Stomach (tissue), 9 donors: ENCODE measurements around the gene SH3BP4. TPM values are rescaled to one million over a fixed set of nuclear protein-coding genes. Genes with fewer than 3 reads are reported as not detected.

Experiments used
- DNase-seq, 2 donors: peaks; one replicate each; pipeline versions ENCODE4 v3.0.0 to v3.0.0-alpha.2; 2013 to 2019
- H3K27ac ChIP-seq, 5 donors: fragments of 200-600 bp in 4 of 5; sonication (generic) in 4 of 5; one replicate each; pipeline ENCODE4 v1.5.1; 2013 to 2019; ENCODE audit warnings: mild to moderate bottlenecking in 1 of 5, moderate library complexity in 1 of 5
- H3K27me3 ChIP-seq, 3 donors: fragments of 200-600 bp; sonication (generic); one replicate each; pipeline ENCODE4 v1.5.1; 2017 to 2019; ENCODE audit warnings: mixed run types in 1 of 3
- H3K36me3 ChIP-seq, 4 donors: fragments of 200-600 bp; sonication (generic); 1 replicate in 3 of 4; 2 replicates in 1 of 4; pipeline ENCODE4 v1.5.1; 2016 to 2019
- H3K4me1 ChIP-seq, 4 donors: fragments of 200-600 bp; sonication (generic); one replicate each; pipeline ENCODE4 v1.5.1; 2016 to 2019
- H3K4me3 ChIP-seq, 4 donors: fragments of 200-600 bp; sonication (generic) in 3 of 4; one replicate each; pipeline ENCODE4 v1.5.1; 2016 to 2019; ENCODE audit warnings: mild to moderate bottlenecking in 1 of 4
- H3K9me3 ChIP-seq, 4 donors: fragments of 200-600 bp; sonication (generic); one replicate each; pipeline ENCODE4 v1.5.1; 2016 to 2019
- CTCF ChIP-seq, 7 experiments: fragments of 450-650 bp in 4 of 7; fragments of 200-600 bp in 3 of 7; sonication (generic) in 3 of 7; IDR thresholded peaks; one replicate each; pipeline ENCODE4 v1.5.1; 2016 to 2019; ENCODE audit warnings: antibody characterized with exemption in 7 of 7, control low read depth in 2 of 7, mild to moderate bottlenecking in 1 of 7
- EP300 ChIP-seq: sonication (generic); formaldehyde crosslinking; IDR thresholded peaks from one replicate; pipeline ENCODE4 v1.6.1; 2017; ENCODE audit warnings: antibody characterized with exemption
- POLR2A ChIP-seq, 4 donors: fragments of 450-650 bp; IDR thresholded peaks; one replicate each; pipeline ENCODE4 v1.6.1; 2016; ENCODE audit warnings: antibody characterized with exemption in 4 of 4, control low read depth in 2 of 4, mild to moderate bottlenecking in 1 of 4, moderate library complexity in 1 of 4
- POLR2AphosphoS5 ChIP-seq, 3 donors: sonication (generic); formaldehyde crosslinking; IDR thresholded peaks; one replicate each; pipeline ENCODE4 v1.6.1; 2016; ENCODE audit warnings: antibody characterized with exemption in 3 of 3
- WGBS, 5 donors: extraction: QIAGEN DNeasy Blood & Tissue Kit in 3 of 5; methylation state at CpG; one replicate each; pipeline versions ENCODE4 v1.1.5 to v1.1.7; 2013 to 2018; 5-methylcytosine and 5-hydroxymethylcytosine counted together
- intact Hi-C: fragments of 100-400 bp; cut with DNase I; formaldehyde crosslinking; loops from one replicate; pipeline ENCODE4 v1.15.1; 2023; ENCODE audit warnings: low total_unique reads
- polyA plus RNA-seq, 3 donors: library from polyadenylated mRNA; stranded (reverse); fragments of 200-250 nt; gene quantifications; one replicate each; pipeline ENCODE4 v1.2.3, GENCODE V29; 2013
- total RNA-seq, 5 donors: library from RNA; depleted of rRNA; stranded (reverse); fragments of >200 nt; gene quantifications; one replicate each; pipeline versions ENCODE4 v1.1.0 to v1.2.3, GENCODE V29; 2014 to 2016
- donor health status: healthy with polysubstance abuse.
- donor health status: Bipolar disorder and iron deficiency.
- donor health status: healthy.

SH3BP4 gene
- total and polyA plus RNA-seq, 8 donors: 10.2 to 54.0 (median 18.8) TPM

GRCh38 chr2:235045336-235045972, 93.6 kb downstream of the SH3BP4 start:
- Histone ChIP-seq H3K9me3 (no peaks in the 10 kb centered on the region), H3K36me3 (peaks cover 23 to 42% (median 39%) of the 10 kb centered on the region in 4 donors), H3K27me3 (no peaks in the 10 kb centered on the region), H3K4me1 (peaks cover 38 to 65% (median 52%) of the 10 kb centered on the region in 4 donors), H3K4me3 (no peak overlapping the region), H3K27ac (peak overlapping the region; percentile 6 to 78 (median 74))
- peak; percentile 60 to 68 for DNase-seq
- intact Hi-C loops: loop anchor here (10.0 kb wide), 1 partner anchor 91 kb away; the partner anchor contains the start of gene SH3BP4
- 42 to 73% (median 52%) methylated on average over 15 of the region's 15 CpGs for WGBS, 5 donors
- TF ChIP-seq POLR2AphosphoS5 (IDR thresholded peaks at IDR 0.05) (no peak), POLR2A (IDR thresholded peaks at IDR 0.05) (no peak), CTCF (IDR thresholded peaks at IDR 0.05) (no peak), EP300 (no peak)

GRCh38 chr2:235045973-235046343, 94.1 kb downstream of the SH3BP4 start:
- intact Hi-C loops: loop anchor here (10.0 kb wide), 1 partner anchor 91 kb away; the partner anchor contains the start of gene SH3BP4
- Histone ChIP-seq H3K4me3 (no peak overlapping the region), H3K9me3 (no peaks in the 10 kb centered on the region), H3K4me1 (peaks cover 43 to 70% (median 57%) of the 10 kb centered on the region in 4 donors), H3K27ac (peak overlapping the region; percentile 6 to 78 (median 74)), H3K27me3 (no peaks in the 10 kb centered on the region), H3K36me3 (peaks cover 21 to 37% (median 34%) of the 10 kb centered on the region in 4 donors)
- no peak for TF ChIP-seq CTCF (IDR thresholded peaks at IDR 0.05)
- TF ChIP-seq EP300: no peak
- no peak for TF ChIP-seq POLR2AphosphoS5 (IDR thresholded peaks at IDR 0.05)
- TF ChIP-seq POLR2A (IDR thresholded peaks at IDR 0.05): no peak
- 79 to 85% (median 82%) methylated on average over 9 of the region's 9 CpGs for WGBS, 5 donors
- no peak for DNase-seq

- TF ChIP-seq EP300: no peak
- no peak for TF ChIP-seq CTCF (IDR thresholded peaks at IDR 0.05)
- no peak for TF ChIP-seq POLR2AphosphoS5 (IDR thresholded peaks at IDR 0.05)
- peaks cover 15 to 31% (median 28%) of the 10 kb centered on the region in 4 donors for H3K36me3 ChIP-seq
- H3K27me3 ChIP-seq: no peaks in the 10 kb centered on the region
- H3K9me3 ChIP-seq: no peaks in the 10 kb centered on the region
- H3K4me3 ChIP-seq: no peak overlapping the region
- WGBS, 5 donors: 84 to 93% (median 91%) methylated on average over 5 of the region's 5 CpGs
- peaks cover 49 to 76% (median 63%) of the 10 kb centered on the region in 4 donors for H3K4me1 ChIP-seq
- intact Hi-C loops: loop anchor here (10.0 kb wide), 1 partner anchor 92 kb away; the partner anchor contains the start of gene SH3BP4
- DNase-seq: no peak
- H3K27ac ChIP-seq: peak overlapping the region in 2 of 5 donors; percentile 76 to 86
These were observed 94.8 kb downstream of the SH3BP4 start for GRCh38 chr2:235046589-235046988.

- Histone ChIP-seq H3K36me3 (peaks cover 6 to 29% (median 22%) of the 10 kb centered on the region in 4 donors), H3K27ac (peak overlapping the region; percentile 32 to 86 (median 78))
- intact Hi-C loops: loop anchor here (10.0 kb wide), 1 partner anchor 93 kb away; the partner anchor contains the start of gene SH3BP4
These were observed 95.6 kb downstream of the SH3BP4 start for GRCh38 chr2:235047171-235048160.

More at GRCh38 chr2:235047171-235048160, 95.6 kb downstream of the SH3BP4 start:
- no peak for DNase-seq
- no peaks in the 10 kb centered on the region for H3K9me3 ChIP-seq
- no peak for TF ChIP-seq POLR2A (IDR thresholded peaks at IDR 0.05)
- no peak for TF ChIP-seq CTCF (IDR thresholded peaks at IDR 0.05)
- TF ChIP-seq EP300: no peak
- no peak for TF ChIP-seq POLR2AphosphoS5 (IDR thresholded peaks at IDR 0.05)
- peaks cover 51 to 84% (median 66%) of the 10 kb centered on the region in 4 donors for H3K4me1 ChIP-seq
- 89 to 95% (median 92%) methylated on average over 24 of the region's 24 CpGs for WGBS, 5 donors
- no peak overlapping the region for H3K4me3 ChIP-seq
- H3K27me3 ChIP-seq: no peaks in the 10 kb centered on the region
